ENCODE measurements around the gene BICC1.
"Not testable (repeated sequence)": the region's sequence is repeated elsewhere in the genome, so short reads cannot be mapped to it uniquely, and the experiment has no call there.

Gene BICC1

GRCh38 chr10:58857251-58857805 lies 344.7 kb downstream of the BICC1 start:
- no peak for DNase-seq (ENCODE audit: low read depth)
- TF ChIP-seq CTCF (IDR thresholded peaks at IDR 0.05; ENCODE audit: low read depth, low read length, missing control alignments): no peak
- in situ Hi-C loops (cut with HindIII; ENCODE audit: low sequenced_read_pairs): no loop called here
- H3K4me3 ChIP-seq (ENCODE audit: low read depth, low read length): no peak overlapping the region

GRCh38 chr10:58858123-58858522 lies 345.5 kb downstream of the BICC1 start:
- in situ Hi-C loops (cut with HindIII; ENCODE audit: low sequenced_read_pairs); DNase-seq (ENCODE audit: low read depth): not testable (repeated sequence)

GRCh38 chr10:58859526-58859925 lies 346.9 kb downstream of the BICC1 start:
- no peak for TF ChIP-seq CTCF (IDR thresholded peaks at IDR 0.05; ENCODE audit: low read depth, low read length, missing control alignments)
- H3K4me3 ChIP-seq (ENCODE audit: low read depth, low read length): no peak overlapping the region
- no peak for DNase-seq (ENCODE audit: low read depth)
- in situ Hi-C loops (cut with HindIII; ENCODE audit: low sequenced_read_pairs): no loop called here

More at GRCh38 chr10:58858123-58858522, 345.5 kb downstream of the BICC1 start:
- not testable (repeated sequence) for H3K4me3 ChIP-seq (ENCODE audit: low read depth, low read length)

- in situ Hi-C loops (cut with HindIII; ENCODE audit: low sequenced_read_pairs): no loop called here
- no peak for DNase-seq (ENCODE audit: low read depth)
- no peak for TF ChIP-seq CTCF (IDR thresholded peaks at IDR 0.05; ENCODE audit: low read depth, low read length, missing control alignments)
- H3K4me3 ChIP-seq (ENCODE audit: low read depth, low read length): no peak overlapping the region
These were observed 355.0 kb downstream of the BICC1 start for GRCh38 chr10:58867683-58868082.

DNA sequence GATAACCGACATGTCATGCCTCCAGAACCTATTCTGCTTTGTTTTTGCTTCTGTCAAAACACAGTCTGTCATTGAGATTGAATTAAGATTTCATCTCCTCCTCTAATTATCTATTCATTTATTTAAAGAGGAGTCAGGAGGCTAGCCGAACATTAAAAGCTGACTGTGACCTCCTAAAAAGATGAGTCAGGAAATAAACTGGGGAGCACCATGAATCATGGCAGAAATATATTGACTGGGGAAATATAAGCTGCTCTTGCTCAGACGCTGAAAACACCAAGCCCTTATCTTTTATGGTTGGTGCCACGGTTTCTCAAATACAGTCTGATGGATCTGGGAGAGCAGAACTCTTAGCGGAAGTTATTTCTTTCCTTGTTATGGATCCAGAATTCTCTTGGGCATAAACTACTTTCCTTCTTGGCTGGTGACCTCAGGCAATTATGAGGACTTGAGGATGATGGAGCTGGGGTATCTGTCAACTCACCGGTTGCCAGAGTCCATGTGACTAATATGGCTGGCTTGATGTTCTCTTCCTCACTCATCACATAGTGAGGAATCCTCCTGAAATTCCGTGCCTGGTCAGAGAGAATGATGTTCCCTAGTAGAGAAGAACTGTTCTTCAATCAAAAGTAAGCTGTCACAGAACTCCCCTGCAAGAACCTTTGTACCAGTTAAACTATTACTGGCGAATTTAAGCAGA lies 356.2 kb downstream of the BICC1 start:
- DNase-seq (ENCODE audit: low read depth): no peak
- TF ChIP-seq CTCF (IDR thresholded peaks at IDR 0.05; ENCODE audit: low read depth, low read length, missing control alignments): no peak
- no peak overlapping the region for H3K4me3 ChIP-seq (ENCODE audit: low read depth, low read length)
- in situ Hi-C loops (cut with HindIII; ENCODE audit: low sequenced_read_pairs): no loop called here

- in situ Hi-C loops (cut with HindIII; ENCODE audit: low sequenced_read_pairs): no loop called here
These were observed 357.4 kb downstream of the BICC1 start for GRCh38 chr10:58870070-58870469.

More at GRCh38 chr10:58870070-58870469, 357.4 kb downstream of the BICC1 start:
- DNase-seq (ENCODE audit: low read depth): no peak
- H3K4me3 ChIP-seq (ENCODE audit: low read depth, low read length): no peak overlapping the region
- no peak for TF ChIP-seq CTCF (IDR thresholded peaks at IDR 0.05; ENCODE audit: low read depth, low read length, missing control alignments)

Measured in astrocyte of the cerebellum (primary cell).